HepG2 (cell line): Measurements from ENCODE around the gene CCNB2. TPM values are rescaled to one million over a fixed set of nuclear protein-coding genes. Genes with fewer than 3 reads are reported as not detected.

Experiments used
- ADNP ChIP-seq: sonication (generic); formaldehyde crosslinking; IDR thresholded peaks from 2 replicates; pipeline ENCODE4 v1.4.0; 2020; ENCODE audit warnings: missing genetic modification reagents
- ARNT ChIP-seq: fragments of 450-650 bp; IDR thresholded peaks from 2 replicates; pipeline ENCODE4 v1.6.1; 2017
- DR1 ChIP-seq: sonication (generic); formaldehyde crosslinking; IDR thresholded peaks from 2 replicates; pipeline ENCODE4 v1.8.0; 2021; ENCODE audit warnings: mild to moderate bottlenecking, missing genetic modification reagents, inconsistent platforms
- FOXK2 ChIP-seq: fragments of 450-650 bp; IDR thresholded peaks from 2 replicates; pipeline ENCODE4 v1.6.1; 2016
- HMG20A ChIP-seq: IDR thresholded peaks from 2 replicates; pipeline ENCODE4 v1.6.1; 2016; ENCODE audit warnings: borderline replicate concordance
- ISL2 ChIP-seq: sonication (generic); formaldehyde crosslinking; IDR thresholded peaks from 2 replicates; pipeline ENCODE4 v1.5.0; 2020; ENCODE audit warnings: missing genetic modification reagents
- JARID2 ChIP-seq: sonication (generic); formaldehyde crosslinking; IDR thresholded peaks from 2 replicates; pipeline ENCODE4 v1.8.1; 2023; ENCODE audit warnings: missing genetic modification reagents, inconsistent platforms; ENCODE audit not compliant: insufficient replicate concordance
- KDM1A ChIP-seq: IDR thresholded peaks from 2 replicates; pipeline ENCODE4 v1.6.1; 2016; ENCODE audit warnings: missing compliant biosample characterization
- RAD21 ChIP-seq: fragments of 450-650 bp; formaldehyde crosslinking; IDR thresholded peaks from 2 replicates; pipeline ENCODE4 v1.5.0; 2020; ENCODE audit warnings: mild to moderate bottlenecking
- THAP11 ChIP-seq: IDR thresholded peaks from 2 replicates; pipeline ENCODE4 v1.6.1; 2016; ENCODE audit warnings: missing biosample characterization, missing genetic modification reagents
- XRCC5 ChIP-seq: fragments of 200-400 bp; formaldehyde crosslinking; optimal IDR thresholded peaks from 2 replicates; pipeline ENCODE3; 2017; ENCODE audit warnings: mild to moderate bottlenecking, low read length
- ZFP41 ChIP-seq: sonication (generic); formaldehyde crosslinking; IDR thresholded peaks from 2 replicates; pipeline ENCODE4 v1.4.0; 2020; ENCODE audit warnings: mild to moderate bottlenecking, missing genetic modification reagents, borderline replicate concordance
- ZNF235 ChIP-seq: sonication (generic); formaldehyde crosslinking; IDR thresholded peaks from 2 replicates; pipeline ENCODE4 v1.8.1; 2023; ENCODE audit warnings: mild to moderate bottlenecking, missing genetic modification reagents, borderline replicate concordance
- ZNF558 ChIP-seq: sonication (generic); formaldehyde crosslinking; IDR thresholded peaks from 2 replicates; pipeline ENCODE4 v1.9.0; 2022; ENCODE audit warnings: mild to moderate bottlenecking, missing genetic modification reagents, borderline replicate concordance
- ZNF672 ChIP-seq: sonication (generic); formaldehyde crosslinking; IDR thresholded peaks from 2 replicates; pipeline ENCODE4 v1.8.1; 2022; ENCODE audit warnings: missing genetic modification reagents
- polyA plus RNA-seq, 8 experiments: library from polyadenylated mRNA; depleted of rRNA in 3 of 8; stranded (reverse) in 7 of 8; unstranded in 1 of 8; fragments of >200 nt; fragmentation: Illumina TruSeq in 4 of 8; extraction: Trizol in 4 of 8; gene quantifications; 2 replicates each; pipeline versions ENCODE4 v1.2.1 to v1.2.3, GENCODE V29; 2011 to 2016; ENCODE audit warnings: low read depth in 4 of 8, missing spikeins in 1 of 8, mixed read lengths in 1 of 8; ENCODE audit not compliant: insufficient read depth in 1 of 8
- total RNA-seq, 5 experiments: library from RNA; depleted of rRNA; stranded (reverse); fragments of >200 nt; fragmentation: Illumina TruSeq; extraction: Trizol; gene quantifications; 2 replicates each; pipeline ENCODE4 v1.2.3, GENCODE V29; 2016; ENCODE audit warnings: low read depth in 1 of 5
- TF ChIP-seq, protein P1 (sequence below): sonication (generic); formaldehyde crosslinking; IDR thresholded peaks from 2 replicates; pipeline ENCODE4 v1.4.0; 2020; ENCODE audit warnings: missing genetic modification reagents, mild to moderate bottlenecking, borderline replicate concordance
- TF ChIP-seq, protein P2 (sequence below): sonication (generic); formaldehyde crosslinking; IDR thresholded peaks from 2 replicates; pipeline ENCODE4 v1.8.0; 2022; ENCODE audit warnings: missing genetic modification reagents, mild to moderate bottlenecking, moderate library complexity, borderline replicate concordance
- TF ChIP-seq, protein P3 (sequence below): sonication (generic); formaldehyde crosslinking; IDR thresholded peaks from 2 replicates; pipeline ENCODE4 v1.4.0; 2020; ENCODE audit warnings: missing genetic modification reagents; ENCODE audit errors: not compliant biosample characterization
- TF ChIP-seq, protein P4 (sequence below): IDR thresholded peaks from 2 replicates; pipeline ENCODE4 v1.6.1; 2018; ENCODE audit warnings: missing genetic modification reagents
- TF ChIP-seq, protein P5 (sequence below): sonication (generic); formaldehyde crosslinking; IDR thresholded peaks from 2 replicates; pipeline ENCODE4 v1.8.1; 2023; ENCODE audit warnings: mild to moderate bottlenecking, missing genetic modification reagents
- TF ChIP-seq, protein P6 (sequence below): sonication (generic); formaldehyde crosslinking; IDR thresholded peaks from 2 replicates; pipeline ENCODE4 v1.4.0; 2020; ENCODE audit warnings: missing genetic modification reagents

CCNB2 gene
- total and polyA plus RNA-seq, 2 of the 13 experiments (the other 11 are each of a cell fraction or from before 2014, with no cell fraction given): 43.5 to 80.9 TPM

DNA sequence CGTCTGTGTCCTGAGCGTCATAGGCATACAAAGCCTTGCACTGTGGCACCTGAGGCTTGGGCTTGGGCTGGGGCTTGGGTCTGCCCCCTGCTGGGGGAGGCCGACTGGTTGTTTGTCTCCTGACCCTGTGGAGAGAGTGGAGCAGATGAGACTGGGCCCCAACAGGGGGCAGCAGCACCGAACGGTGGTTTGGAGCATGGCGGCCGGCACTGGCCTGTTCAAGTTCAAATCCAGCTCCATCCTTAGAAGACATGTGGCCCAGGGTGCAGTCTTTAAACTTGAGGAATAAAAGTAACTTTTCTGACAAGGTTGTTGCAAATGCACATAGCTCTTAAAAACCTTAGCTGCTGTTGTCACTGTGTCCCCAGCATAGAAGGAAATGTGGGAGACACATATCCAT is 33.3 kb downstream of the CCNB2 start (continued):
- TF ChIP-seq DR1 (CRISPR knock-in tag) (no peak), RAD21 (CRISPR knock-in tag) (peak; percentile 69), JARID2 (no peak), XRCC5 (peak; percentile 86), HMG20A (CRISPR knock-in tag) (no peak), THAP11 (CRISPR knock-in tag) (no peak), ZNF672 (CRISPR knock-in tag) (no peak), ZFP41 (no peak), ISL2 (CRISPR knock-in tag) (no peak), ZNF235 (no peak), ADNP (CRISPR knock-in tag) (no peak), FOXK2 (no peak), ARNT (no peak), ZNF558 (CRISPR knock-in tag) (no peak), KDM1A (CRISPR knock-in tag) (no peak)
- TF ChIP-seq, protein P1, sequence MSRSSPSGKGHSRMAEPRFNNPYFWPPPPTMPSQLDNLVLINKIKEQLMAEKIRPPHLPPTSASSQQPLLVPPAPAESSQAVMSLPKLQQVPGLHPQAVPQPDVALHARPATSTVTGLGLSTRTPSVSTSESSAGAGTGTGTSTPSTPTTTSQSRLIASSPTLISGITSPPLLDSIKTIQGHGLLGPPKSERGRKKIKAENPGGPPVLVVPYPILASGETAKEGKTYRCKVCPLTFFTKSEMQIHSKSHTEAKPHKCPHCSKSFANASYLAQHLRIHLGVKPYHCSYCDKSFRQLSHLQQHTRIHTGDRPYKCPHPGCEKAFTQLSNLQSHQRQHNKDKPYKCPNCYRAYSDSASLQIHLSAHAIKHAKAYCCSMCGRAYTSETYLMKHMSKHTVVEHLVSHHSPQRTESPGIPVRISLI (CRISPR knock-in tag): no peak
- TF ChIP-seq, protein P2, sequence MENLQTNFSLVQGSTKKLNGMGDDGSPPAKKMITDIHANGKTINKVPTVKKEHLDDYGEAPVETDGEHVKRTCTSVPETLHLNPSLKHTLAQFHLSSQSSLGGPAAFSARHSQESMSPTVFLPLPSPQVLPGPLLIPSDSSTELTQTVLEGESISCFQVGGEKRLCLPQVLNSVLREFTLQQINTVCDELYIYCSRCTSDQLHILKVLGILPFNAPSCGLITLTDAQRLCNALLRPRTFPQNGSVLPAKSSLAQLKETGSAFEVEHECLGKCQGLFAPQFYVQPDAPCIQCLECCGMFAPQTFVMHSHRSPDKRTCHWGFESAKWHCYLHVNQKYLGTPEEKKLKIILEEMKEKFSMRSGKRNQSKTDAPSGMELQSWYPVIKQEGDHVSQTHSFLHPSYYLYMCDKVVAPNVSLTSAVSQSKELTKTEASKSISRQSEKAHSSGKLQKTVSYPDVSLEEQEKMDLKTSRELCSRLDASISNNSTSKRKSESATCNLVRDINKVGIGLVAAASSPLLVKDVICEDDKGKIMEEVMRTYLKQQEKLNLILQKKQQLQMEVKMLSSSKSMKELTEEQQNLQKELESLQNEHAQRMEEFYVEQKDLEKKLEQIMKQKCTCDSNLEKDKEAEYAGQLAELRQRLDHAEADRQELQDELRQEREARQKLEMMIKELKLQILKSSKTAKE: no peak
- TF ChIP-seq, protein P3, sequence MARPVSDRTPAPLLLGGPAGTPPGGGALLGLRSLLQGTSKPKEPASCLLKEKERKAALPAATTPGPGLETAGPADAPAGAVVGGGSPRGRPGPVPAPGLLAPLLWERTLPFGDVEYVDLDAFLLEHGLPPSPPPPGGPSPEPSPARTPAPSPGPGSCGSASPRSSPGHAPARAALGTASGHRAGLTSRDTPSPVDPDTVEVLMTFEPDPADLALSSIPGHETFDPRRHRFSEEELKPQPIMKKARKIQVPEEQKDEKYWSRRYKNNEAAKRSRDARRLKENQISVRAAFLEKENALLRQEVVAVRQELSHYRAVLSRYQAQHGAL: no peak
- TF ChIP-seq, protein P4, sequence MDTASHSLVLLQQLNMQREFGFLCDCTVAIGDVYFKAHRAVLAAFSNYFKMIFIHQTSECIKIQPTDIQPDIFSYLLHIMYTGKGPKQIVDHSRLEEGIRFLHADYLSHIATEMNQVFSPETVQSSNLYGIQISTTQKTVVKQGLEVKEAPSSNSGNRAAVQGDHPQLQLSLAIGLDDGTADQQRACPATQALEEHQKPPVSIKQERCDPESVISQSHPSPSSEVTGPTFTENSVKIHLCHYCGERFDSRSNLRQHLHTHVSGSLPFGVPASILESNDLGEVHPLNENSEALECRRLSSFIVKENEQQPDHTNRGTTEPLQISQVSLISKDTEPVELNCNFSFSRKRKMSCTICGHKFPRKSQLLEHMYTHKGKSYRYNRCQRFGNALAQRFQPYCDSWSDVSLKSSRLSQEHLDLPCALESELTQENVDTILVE (CRISPR knock-in tag): no peak
- TF ChIP-seq, protein P5, sequence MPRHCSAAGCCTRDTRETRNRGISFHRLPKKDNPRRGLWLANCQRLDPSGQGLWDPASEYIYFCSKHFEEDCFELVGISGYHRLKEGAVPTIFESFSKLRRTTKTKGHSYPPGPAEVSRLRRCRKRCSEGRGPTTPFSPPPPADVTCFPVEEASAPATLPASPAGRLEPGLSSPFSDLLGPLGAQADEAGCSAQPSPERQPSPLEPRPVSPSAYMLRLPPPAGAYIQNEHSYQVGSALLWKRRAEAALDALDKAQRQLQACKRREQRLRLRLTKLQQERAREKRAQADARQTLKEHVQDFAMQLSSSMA (CRISPR knock-in tag): no peak
- TF ChIP-seq, protein P6, sequence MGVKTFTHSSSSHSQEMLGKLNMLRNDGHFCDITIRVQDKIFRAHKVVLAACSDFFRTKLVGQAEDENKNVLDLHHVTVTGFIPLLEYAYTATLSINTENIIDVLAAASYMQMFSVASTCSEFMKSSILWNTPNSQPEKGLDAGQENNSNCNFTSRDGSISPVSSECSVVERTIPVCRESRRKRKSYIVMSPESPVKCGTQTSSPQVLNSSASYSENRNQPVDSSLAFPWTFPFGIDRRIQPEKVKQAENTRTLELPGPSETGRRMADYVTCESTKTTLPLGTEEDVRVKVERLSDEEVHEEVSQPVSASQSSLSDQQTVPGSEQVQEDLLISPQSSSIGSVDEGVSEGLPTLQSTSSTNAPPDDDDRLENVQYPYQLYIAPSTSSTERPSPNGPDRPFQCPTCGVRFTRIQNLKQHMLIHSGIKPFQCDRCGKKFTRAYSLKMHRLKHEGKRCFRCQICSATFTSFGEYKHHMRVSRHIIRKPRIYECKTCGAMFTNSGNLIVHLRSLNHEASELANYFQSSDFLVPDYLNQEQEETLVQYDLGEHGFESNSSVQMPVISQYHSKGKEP (CRISPR knock-in tag): no peak
